Neural cell (in vitro differentiated cells): Measurements from ENCODE around the gene PLXNA3.

Experiments used
- CTCF ChIP-seq: fragments of 450-650 bp; IDR thresholded peaks from 2 replicates; pipeline ENCODE4 v1.5.1; 2014; ENCODE audit warnings: antibody characterized with exemption, mild to moderate bottlenecking, moderate library complexity; ENCODE audit not compliant: poor library complexity, severe bottlenecking
- RAD21 ChIP-seq: fragments of 450-650 bp; conservative IDR thresholded peaks from 2 replicates; pipeline ENCODE4 v1.6.1; 2014; ENCODE audit warnings: antibody characterized with exemption, mild to moderate bottlenecking, moderate library complexity
- TF ChIP-seq, protein P1 (sequence below): IDR thresholded peaks from 2 replicates; pipeline ENCODE4 v1.6.1; 2012; ENCODE audit warnings: borderline replicate concordance

GRCh38 chrX:154466036-154466435 is 8.0 kb downstream of the PLXNA3 start:
- TF ChIP-seq CTCF (no peak), RAD21 (no peak)
- TF ChIP-seq, protein P1, sequence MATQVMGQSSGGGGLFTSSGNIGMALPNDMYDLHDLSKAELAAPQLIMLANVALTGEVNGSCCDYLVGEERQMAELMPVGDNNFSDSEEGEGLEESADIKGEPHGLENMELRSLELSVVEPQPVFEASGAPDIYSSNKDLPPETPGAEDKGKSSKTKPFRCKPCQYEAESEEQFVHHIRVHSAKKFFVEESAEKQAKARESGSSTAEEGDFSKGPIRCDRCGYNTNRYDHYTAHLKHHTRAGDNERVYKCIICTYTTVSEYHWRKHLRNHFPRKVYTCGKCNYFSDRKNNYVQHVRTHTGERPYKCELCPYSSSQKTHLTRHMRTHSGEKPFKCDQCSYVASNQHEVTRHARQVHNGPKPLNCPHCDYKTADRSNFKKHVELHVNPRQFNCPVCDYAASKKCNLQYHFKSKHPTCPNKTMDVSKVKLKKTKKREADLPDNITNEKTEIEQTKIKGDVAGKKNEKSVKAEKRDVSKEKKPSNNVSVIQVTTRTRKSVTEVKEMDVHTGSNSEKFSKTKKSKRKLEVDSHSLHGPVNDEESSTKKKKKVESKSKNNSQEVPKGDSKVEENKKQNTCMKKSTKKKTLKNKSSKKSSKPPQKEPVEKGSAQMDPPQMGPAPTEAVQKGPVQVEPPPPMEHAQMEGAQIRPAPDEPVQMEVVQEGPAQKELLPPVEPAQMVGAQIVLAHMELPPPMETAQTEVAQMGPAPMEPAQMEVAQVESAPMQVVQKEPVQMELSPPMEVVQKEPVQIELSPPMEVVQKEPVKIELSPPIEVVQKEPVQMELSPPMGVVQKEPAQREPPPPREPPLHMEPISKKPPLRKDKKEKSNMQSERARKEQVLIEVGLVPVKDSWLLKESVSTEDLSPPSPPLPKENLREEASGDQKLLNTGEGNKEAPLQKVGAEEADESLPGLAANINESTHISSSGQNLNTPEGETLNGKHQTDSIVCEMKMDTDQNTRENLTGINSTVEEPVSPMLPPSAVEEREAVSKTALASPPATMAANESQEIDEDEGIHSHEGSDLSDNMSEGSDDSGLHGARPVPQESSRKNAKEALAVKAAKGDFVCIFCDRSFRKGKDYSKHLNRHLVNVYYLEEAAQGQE: no peak
